SH-SY5Y (cell line): ENCODE measurements around the gene GPR176.

ENCODE experiments used
- GATA2 ChIP-seq: IDR thresholded peaks from 2 replicates; pipeline ENCODE4 v1.6.1; 2011; ENCODE audit warnings: mild to moderate bottlenecking, low read depth, low read length
- GATA3 ChIP-seq: IDR thresholded peaks from 2 replicates; pipeline ENCODE4 v1.6.1; 2011; ENCODE audit warnings: low read depth, mild to moderate bottlenecking, low read length, moderate library complexity

Gene GPR176

DNA sequence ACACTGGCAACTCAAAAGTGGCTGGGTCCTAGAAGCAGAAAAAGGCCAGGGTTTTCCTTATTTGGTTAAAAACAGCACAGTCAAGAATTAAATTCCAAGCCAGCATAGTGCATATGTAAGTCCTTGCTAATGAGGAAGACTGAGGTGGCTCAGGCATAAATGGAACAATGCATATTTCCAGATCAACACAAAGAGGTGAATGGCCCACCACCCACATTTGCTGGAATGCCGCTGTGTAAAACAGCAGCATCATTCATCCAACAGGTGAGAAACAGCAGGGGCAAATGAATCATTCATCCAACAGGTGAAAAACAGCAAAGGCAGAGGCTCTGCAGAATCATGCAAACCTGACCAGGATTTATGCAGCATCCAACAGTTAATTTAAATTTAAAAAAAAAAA lies 32.9 kb downstream of the GPR176 start:
- TF ChIP-seq GATA2 (no peak), GATA3 (no peak)

DNA sequence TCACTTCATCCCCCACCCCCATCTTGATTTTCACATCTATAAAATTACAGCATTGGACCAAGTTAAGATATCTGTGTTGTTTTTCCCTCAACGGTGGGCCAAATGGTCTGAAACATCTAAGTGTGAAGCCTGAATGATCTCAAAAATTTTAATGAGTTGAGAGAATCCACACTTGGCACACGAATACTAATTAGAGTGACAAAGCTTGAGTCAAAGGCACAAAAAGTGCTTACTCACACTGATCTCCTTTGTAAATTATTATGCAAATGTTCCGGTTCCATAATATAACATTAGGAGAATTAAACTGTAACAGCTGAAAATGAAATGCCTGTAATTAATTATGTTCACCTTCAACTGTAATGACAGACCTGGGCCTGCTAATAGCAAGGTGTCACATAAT lies 33.6 kb downstream of the GPR176 start:
- TF ChIP-seq GATA2 = no peak
- TF ChIP-seq GATA3 = no peak

DNA sequence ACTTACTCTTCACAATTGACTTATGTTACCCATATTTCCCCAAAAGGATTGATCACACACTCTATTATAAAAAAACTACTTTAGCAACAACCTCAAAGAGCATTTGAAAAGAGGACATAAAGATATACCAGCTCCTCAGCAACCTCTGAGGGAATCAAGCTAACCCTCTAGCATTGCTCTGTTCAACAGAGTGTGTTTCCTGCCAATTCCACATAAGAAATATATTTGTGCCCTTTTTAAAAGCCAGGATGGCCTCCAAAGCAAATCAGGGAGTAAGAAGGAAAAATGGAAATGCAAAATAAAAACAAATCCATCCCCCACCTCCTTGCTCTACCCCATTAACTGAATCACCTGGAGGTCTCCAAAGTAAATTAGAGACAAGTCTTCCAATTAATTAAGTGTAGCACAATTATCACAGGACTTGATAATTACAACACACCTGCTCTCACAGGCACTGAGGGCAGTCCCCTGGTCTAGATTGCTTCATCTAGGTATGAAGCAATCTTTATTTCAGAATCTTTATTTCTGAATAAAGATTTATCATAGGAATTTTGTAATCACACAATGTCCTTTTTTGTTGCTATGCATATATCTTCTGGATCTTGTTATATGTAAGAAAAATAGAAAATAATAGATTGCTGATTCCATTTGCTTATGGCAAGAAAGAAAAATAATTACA lies 34.8 kb downstream of the GPR176 start:
- TF ChIP-seq GATA2 = no peak
- TF ChIP-seq GATA3 = no peak

DNA sequence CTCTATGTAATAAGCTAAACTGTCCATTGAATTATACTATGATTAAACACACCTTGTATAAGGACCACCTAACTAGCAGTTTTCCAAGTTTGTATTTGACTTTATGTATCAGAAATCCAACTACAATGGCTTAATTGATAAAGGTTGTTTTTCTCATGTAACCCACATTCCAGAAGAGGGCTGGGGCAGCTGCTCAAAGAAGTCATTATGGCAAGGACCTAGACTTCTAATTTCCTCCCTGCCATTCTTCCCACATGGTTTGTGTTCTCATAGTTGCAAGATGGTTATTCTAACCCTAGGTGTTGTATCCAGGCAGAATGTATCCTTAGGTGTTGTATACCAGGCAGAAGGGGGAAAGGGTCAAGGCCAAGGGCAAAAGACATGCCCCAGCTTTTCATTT lies 35.7 kb downstream of the GPR176 start:
- no peak for TF ChIP-seq GATA2
- TF ChIP-seq GATA3 = no peak

DNA sequence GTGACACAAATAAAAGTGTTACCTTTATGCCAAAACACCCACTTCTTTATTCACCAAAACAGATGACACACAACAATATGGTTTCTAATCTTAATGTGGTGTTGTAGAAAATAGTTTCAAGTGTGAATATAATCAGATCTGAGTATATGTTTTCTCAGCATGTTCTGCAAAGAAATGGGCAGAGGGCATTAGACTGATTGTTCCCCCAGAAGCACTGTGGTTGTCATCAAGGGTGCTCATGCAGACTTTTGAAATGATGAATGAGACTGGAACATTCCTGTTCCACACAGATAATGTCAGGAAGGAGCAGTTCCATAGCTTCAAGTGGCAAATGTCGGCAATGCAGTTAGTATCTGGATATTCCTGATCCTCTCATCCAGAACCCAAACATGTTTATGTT lies 37.5 kb downstream of the GPR176 start:
- no peak for TF ChIP-seq GATA2
- no peak for TF ChIP-seq GATA3

DNA sequence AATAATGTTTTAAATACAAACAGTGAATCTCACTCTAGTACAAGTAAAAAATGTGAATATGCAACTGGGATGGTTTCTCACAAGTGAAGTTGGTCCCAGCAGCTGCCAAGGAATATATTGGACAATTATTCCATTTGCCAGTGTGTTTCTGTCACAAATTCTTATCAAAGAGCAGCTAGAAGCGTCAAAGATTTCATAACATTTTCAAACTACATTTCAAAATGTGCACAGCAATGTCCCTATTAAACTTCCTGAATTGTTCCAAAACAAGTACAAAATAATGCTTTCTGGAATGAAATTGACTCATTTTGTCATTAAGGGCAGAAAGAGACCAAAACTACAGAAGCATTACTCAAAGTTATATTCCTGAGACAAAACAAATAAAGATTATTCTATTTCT lies 38.3 kb downstream of the GPR176 start:
- TF ChIP-seq GATA2 = no peak
- no peak for TF ChIP-seq GATA3

DNA sequence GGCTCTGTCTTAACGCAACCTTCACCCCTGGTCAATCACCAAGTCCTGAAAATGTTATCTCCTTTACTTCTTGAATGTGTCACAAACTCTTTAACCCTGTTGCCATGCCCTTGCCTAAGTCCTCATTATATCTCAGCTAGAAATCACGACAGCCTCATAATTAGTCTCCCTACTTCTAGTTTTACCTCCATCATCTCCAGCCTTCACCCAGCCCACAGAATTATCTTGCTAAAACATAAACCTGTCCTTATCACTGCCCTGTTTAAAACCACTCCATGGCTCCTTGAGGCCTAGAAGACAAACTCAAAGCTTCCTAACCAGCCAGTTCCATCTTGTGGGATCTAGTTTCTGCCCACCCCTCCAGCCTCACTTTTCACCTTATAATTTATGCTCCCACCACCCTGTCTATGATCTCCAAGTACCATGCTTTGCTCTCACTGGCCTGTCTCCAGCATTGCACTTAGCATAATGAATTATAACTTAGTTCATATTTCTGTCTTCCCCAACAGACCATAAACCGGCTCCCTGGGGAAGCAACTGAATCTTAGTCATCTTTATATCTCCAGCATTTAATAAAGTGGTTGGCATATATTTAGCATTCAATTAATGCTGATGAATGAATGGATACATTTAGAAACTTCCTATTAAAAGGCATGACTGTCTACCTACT lies 39.2 kb downstream of the GPR176 start:
- TF ChIP-seq GATA3 (no peak), GATA2 (no peak)

DNA sequence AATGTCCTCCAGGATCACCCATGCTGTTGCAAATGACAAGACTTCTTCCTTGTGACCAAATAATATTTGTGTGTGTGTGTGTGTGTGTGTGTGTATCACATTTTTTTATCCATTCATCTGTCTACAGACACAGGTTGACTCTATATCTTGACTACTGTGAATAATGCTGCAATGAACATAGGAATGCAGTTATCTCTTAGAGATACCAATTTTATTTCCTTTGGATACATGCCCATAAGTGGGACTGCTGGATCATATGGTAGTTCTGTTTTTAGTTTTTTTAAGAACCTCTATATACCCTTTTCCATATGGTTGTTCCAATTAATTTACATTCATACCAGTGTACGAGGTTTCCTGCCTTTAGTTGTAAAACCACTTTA lies 41.7 kb downstream of the GPR176 start:
- TF ChIP-seq GATA2 (no peak), GATA3 (no peak)

DNA sequence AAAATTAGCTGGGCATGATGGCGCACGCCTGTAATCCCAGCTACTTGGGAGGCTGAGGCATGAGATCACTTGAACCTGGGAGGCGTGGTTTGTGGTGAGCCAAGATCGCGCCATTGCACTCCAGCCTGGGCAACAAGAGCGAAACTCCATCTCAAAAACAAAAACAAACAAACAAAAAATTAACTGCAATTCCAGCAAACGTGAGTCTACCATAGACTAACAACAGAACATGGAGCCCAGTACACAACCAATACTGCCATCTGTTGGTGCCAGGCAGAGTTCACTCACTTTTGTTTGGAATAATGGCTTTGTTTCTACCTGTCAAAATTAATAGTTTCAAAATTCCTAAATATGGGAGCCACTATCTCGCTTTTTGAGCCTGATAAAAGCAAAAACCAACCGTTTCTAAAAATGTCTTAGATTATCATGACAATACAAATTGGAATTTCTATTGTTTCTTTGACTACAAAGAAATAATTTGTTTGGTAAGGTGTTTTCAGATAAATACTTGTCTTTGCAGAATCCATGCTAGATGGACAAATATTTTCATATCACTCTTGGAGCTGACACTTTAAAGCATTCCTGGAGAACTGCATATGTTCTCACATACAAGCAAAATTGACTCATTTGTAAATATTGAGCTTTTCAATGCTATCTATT lies 45.0 kb downstream of the GPR176 start:
- no peak for TF ChIP-seq GATA2
- TF ChIP-seq GATA3 = no peak

DNA sequence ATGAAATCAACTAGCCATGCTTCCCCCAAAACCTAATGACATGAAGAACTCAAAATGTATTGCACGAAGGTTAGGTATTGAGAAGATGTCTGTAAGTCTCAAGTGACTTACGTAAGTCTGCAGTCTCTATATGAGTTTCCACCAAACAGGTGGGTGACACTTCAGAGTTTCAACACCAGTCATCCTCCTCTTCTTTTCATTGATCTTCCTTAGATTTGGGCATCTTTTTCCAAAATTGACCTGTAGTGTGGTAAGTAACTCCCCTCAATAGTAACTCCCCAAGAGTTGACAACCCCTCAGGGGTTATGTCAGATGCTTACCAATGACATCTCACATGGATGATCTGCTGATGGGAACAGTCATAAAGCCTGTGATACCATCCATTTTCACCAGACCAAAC lies 46.1 kb downstream of the GPR176 start:
- TF ChIP-seq GATA3 = no peak
- no peak for TF ChIP-seq GATA2

DNA sequence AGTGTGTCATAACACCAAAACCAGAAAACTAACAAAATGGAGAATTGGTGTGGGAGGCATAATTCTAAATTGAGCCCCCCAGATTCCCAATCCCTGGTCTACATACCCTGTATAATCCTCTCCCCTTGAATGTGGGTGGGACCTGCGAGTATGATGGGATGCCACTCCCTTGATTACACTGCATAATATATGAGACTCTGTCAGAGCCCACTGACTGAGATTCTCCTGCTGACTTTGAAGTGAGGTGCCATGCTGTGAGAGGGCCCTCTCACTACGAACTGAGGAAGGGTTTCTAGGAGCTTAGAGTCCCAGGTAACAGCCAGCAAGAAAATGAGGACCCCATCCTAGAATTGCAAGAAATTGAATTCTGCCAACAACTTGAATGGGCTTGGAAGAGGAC lies 49.5 kb downstream of the GPR176 start:
- TF ChIP-seq GATA3 (no peak), GATA2 (no peak)

DNA sequence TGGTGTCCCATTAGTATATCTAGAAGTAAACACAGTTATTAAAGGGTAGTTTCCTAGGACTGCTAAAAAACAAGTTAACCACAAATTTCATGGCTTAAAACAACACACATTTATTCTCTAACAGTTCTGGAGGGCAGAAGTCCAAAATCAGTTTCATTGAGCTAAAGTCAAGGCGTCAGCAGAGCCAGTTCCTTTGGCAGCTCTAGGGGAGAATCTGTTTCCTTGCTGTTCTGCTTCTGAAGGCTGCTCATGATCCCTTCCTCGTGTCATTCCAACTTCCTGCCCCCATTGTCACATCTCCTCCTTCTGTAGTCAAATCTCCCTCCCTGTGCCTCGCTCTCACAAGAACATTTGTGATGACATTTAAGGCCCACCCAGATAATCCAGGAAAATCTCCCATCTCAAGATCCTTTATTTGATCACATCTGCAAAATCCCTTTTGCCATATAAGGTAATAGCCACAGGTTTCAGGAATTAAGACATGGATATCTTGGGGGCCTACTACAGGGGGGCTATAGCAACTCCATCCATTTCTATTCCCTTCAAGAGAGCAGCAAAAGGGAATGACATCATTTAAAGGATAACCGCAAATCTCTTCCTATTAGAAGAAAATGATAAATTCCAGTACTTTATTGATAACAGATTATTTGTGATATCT lies 50.1 kb downstream of the GPR176 start:
- no peak for TF ChIP-seq GATA3
- TF ChIP-seq GATA2 = no peak

DNA sequence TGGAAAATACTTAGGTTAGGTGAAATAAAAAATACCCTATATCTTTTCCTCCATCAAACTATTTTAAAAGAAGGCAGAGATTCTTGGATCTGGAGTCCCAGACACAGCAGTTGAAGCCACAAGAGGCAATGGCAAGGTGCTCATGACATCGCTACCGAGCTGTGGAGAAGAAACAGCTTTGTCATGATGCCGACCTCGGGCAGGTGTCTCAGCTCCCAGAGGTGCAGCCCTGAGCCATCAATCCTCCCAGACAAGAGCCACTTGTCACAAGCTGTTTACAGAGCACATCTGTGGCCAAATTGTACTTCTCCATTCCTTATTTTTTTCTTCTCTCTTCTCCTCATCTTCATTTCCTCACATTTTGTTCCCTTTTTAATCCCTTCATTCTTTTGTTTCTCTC lies 50.8 kb downstream of the GPR176 start:
- TF ChIP-seq GATA3 (no peak), GATA2 (no peak)

DNA sequence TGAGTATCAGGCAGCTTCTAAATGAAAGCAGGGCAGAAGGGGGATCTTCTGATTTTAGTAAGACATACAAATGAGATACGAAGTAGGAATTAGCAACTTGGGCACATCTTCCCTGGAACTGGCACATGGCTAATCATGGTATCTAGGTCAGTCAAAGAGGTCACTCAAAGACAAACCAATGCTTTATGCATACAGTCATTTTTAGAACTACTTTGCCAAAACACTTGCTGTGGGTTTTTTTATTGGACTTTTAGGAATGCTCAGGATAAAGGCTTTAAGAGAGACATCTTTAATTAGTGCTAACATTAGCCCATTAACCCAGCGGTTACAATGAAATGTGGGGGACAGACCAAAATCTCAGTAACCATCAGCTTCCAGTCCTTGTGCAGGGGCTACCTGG lies 51.7 kb downstream of the GPR176 start:
- no peak for TF ChIP-seq GATA3
- TF ChIP-seq GATA2 = no peak
